ENCODE measurements around the gene TMEM116.

DNA sequence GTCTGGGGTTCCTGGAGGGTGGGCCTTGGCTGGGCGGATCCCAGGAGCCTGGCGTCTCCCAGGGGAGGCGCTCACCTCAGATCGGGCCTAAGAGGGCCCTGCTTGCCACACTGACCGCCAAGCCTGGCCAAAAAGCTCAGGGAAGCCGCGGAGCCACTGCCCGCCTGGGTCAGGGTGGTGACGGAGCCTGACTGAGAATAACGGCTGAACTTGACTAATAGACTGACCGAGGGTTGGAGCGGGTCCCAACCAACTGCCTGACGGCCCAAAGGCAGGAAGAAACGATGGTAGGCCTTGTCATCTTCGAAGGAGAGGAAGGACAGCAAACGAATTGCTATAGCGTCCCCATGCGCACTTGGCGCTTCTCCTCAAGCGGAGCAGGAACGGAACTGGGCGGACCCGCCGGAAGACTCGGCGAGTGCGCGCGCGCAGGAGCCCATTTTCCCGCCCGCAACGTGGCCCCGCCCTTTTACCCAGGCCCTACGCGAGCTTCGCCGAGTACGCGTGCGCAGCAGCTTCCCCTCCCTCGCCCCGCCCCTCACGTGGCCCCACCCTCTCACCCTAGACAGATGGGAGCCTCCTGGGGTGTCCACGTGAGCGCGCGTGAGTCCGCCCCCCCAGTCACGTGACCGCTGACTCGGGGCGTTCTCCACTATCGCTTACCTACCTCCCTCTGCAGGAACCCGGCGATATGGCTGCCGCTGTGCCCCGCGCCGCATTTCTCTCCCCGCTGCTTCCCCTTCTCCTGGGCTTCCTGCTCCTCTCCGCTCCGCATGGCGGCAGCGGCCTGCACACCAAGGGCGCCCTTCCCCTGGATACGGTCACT is at the start of gene TMEM116, which contains the start of gene ERP29:
- TF ChIP-seq CTCF (tag by site-specific recombination; IDR thresholded peaks at IDR 0.05) (peak; percentile 70), ZSCAN16 (tag by site-specific recombination; IDR thresholded peaks at IDR 0.05) (no peak), ZNF558 (tag by site-specific recombination; IDR thresholded peaks at IDR 0.05) (no peak), ZBTB20 (tag by site-specific recombination; IDR thresholded peaks at IDR 0.05) (no peak; the same call in 1 of the 2 replicates), ZNF292 (tag by site-specific recombination; IDR thresholded peaks at IDR 0.05; ENCODE audit: borderline replicate concordance, low read depth) (no peak), ZNF707 (tag by site-specific recombination; IDR thresholded peaks at IDR 0.05) (no peak), AEBP2 (tag by site-specific recombination; IDR thresholded peaks at IDR 0.05; ENCODE audit: borderline replicate concordance) (no peak), REPIN1 (tag by site-specific recombination; IDR thresholded peaks at IDR 0.05; ENCODE audit: low read depth) (0 out of 2 replicates have a peak, but pooled peaks have one; percentile 72)

Data from HEK293 (cell line).